Caco-2 (cell line): ENCODE results near the gene ZDHHC14. TPM values are rescaled to one million over a fixed set of nuclear protein-coding genes. Genes with fewer than 3 reads are reported as not detected.

Source experiments
- BruUV-seq: library from RNA; stranded (reverse); fragments of 400-500 nt; replicated peaks from 2 replicates; lab custom pipeline; 2021; lab: Mats Ljungman, UMichigan
- CTCF ChIA-PET: fragments of 300-600 bp; sonication (Branson Sonifier 250); formaldehyde crosslinking; loops from one replicate; lab custom pipeline; 2022; ENCODE audit warnings: antibody characterized with exemption; lab: Charles Lee
- POLR2A ChIA-PET: fragments of 300-600 bp; sonication (Branson Sonifier 250); formaldehyde crosslinking; loops from one replicate; lab custom pipeline; 2022; ENCODE audit warnings: antibody characterized with exemption; lab: Charles Lee
- DNase-seq, 2 experiments: peaks; one replicate each; pipeline versions ENCODE4 v3.0.0 to v3.0.0-alpha.2; 2020 to 2022
- H3K27me3 ChIP-seq: replicated peaks from 2 replicates; pipeline ENCODE4 v1.6.0; 2011; ENCODE audit warnings: low read length; ENCODE audit not compliant: control insufficient read depth, insufficient read depth
- H3K36me3 ChIP-seq: 2 replicates; pipeline ENCODE4 v1.5.1; 2011; ENCODE audit warnings: low read length; ENCODE audit not compliant: control insufficient read depth, insufficient read depth
- H3K4me1 ChIP-seq: fragments of 250-450 bp; sonication (Bioruptor Pico); 2 replicates; pipeline ENCODE4 v1.5.1; 2020; ENCODE audit warnings: mild to moderate bottlenecking
- H3K4me3 ChIP-seq: 2 replicates; pipeline ENCODE4 v1.5.1; 2011; ENCODE audit warnings: low read depth, mild to moderate bottlenecking, control low read depth, low read length
- H3K9me3 ChIP-seq: fragments of 250-450 bp; sonication (Bioruptor Pico); 2 replicates; pipeline ENCODE4 v1.5.1; 2020; ENCODE audit warnings: mild to moderate bottlenecking, moderate library complexity
- H3K27ac Mint-ChIP-seq: one replicate; pipeline ENCODE4 v1.8.0; 2022; ENCODE audit warnings: mixed read lengths; ENCODE audit not compliant: unreplicated experiment
- H3K27me3 Mint-ChIP-seq: one replicate; pipeline ENCODE4 v1.8.0; 2022; ENCODE audit warnings: mixed read lengths; ENCODE audit not compliant: insufficient read depth, unreplicated experiment
- H3K36me3 Mint-ChIP-seq: one replicate; pipeline ENCODE4 v1.8.0; 2022; ENCODE audit warnings: mild to moderate bottlenecking, mixed read lengths; ENCODE audit not compliant: insufficient read depth, unreplicated experiment
- H3K4me1 Mint-ChIP-seq: one replicate; pipeline ENCODE4 v1.8.0; 2022; ENCODE audit warnings: low read depth, mixed read lengths; ENCODE audit not compliant: unreplicated experiment
- H3K4me3 Mint-ChIP-seq: one replicate; pipeline ENCODE4 v1.8.0; 2022; ENCODE audit warnings: mild to moderate bottlenecking, moderate library complexity, mixed read lengths; ENCODE audit not compliant: unreplicated experiment
- H3K9me3 Mint-ChIP-seq: one replicate; pipeline ENCODE4 v1.8.0; 2022; ENCODE audit warnings: mixed read lengths; ENCODE audit not compliant: unreplicated experiment
- CTCF ChIP-seq, 2 experiments: fragments of 200-600 bp in 1 of 2; IDR thresholded peaks; 1 replicate in 1 of 2; 2 replicates in 1 of 2; pipeline versions ENCODE4 v1.5.1 to v1.8.0; 2011 to 2022; ENCODE audit warnings: antibody characterized with exemption in 1 of 2, control low read depth in 1 of 2, inconsistent platforms in 1 of 2, low read depth in 1 of 2, low read length in 1 of 2, mild to moderate bottlenecking in 1 of 2, moderate library complexity in 1 of 2; ENCODE audit not compliant: insufficient read depth in 1 of 2, severe bottlenecking in 1 of 2, unreplicated experiment in 1 of 2
- intact Hi-C: fragments of 100-400 bp; cut with micrococcal nuclease; formaldehyde crosslinking; loops from one replicate; pipeline ENCODE4 v1.10.0; 2022; ENCODE audit not compliant: unreplicated experiment
- total RNA-seq: library from RNA; stranded (reverse); gene quantifications from 2 replicates; pipeline ENCODE4 v1.2.3, GENCODE V29; 2022

The ZDHHC14 gene
- total RNA-seq, 1 experiment from 2014 or later, result 22.1 TPM

- Histone ChIP-seq H3K27me3 (no peaks in the 10 kb centered on the region), H3K36me3 (no peaks in the 10 kb centered on the region), H3K4me3 (no peak overlapping the region), H3K9me3 (no peaks in the 10 kb centered on the region), H3K4me1 (no peaks in the 10 kb centered on the region)
- intact Hi-C loops, result no loop called here
- Mint-ChIP-seq H3K36me3 (no peaks in the 10 kb centered on the region), H3K9me3 (no peaks in the 10 kb centered on the region), H3K27me3 (no peaks in the 10 kb centered on the region), H3K4me3 (no peak overlapping the region), H3K4me1 (no peaks in the 10 kb centered on the region), H3K27ac (no peak overlapping the region)
- no TSS peak for BruUV-seq
- POLR2A ChIA-PET, result no interaction called here
- CTCF ChIA-PET, result no interaction called here
- TF ChIP-seq CTCF (IDR thresholded peaks at IDR 0.05; ENCODE audit: insufficient read depth in 1 of 2, low read depth in 1 of 2, low read length in 1 of 2, severe bottlenecking in 1 of 2, unreplicated experiment in 1 of 2), result no peak
- no peak for DNase-seq
These were observed 293.1 kb downstream of the ZDHHC14 start for GRCh38 chr6:157674061-157674460.

- CTCF ChIA-PET, result no interaction called here
- POLR2A ChIA-PET, result no interaction called here
These were observed 294.8 kb downstream of the ZDHHC14 start for GRCh38 chr6:157675831-157676230.

GRCh38 chr6:157676241-157676640 is 295.3 kb downstream of the ZDHHC14 start:
- DNase-seq, result no peak
- H3K9me3 ChIP-seq, result no peaks in the 10 kb centered on the region
- Mint-ChIP-seq H3K4me1 (no peaks in the 10 kb centered on the region), H3K9me3 (no peaks in the 10 kb centered on the region), H3K36me3 (no peaks in the 10 kb centered on the region), H3K27ac (no peak overlapping the region), H3K4me3 (no peak overlapping the region), H3K27me3 (no peaks in the 10 kb centered on the region)
- ChIA-PET CTCF (no interaction called here), POLR2A (no interaction called here)
- no peak overlapping the region for H3K4me3 ChIP-seq
- no TSS peak for BruUV-seq
- H3K4me1 ChIP-seq, result no peaks in the 10 kb centered on the region
- intact Hi-C loops, result no loop called here
- no peak for TF ChIP-seq CTCF (IDR thresholded peaks at IDR 0.05; ENCODE audit: insufficient read depth in 1 of 2, low read depth in 1 of 2, low read length in 1 of 2, severe bottlenecking in 1 of 2, unreplicated experiment in 1 of 2)
- H3K27me3 ChIP-seq, result no peaks in the 10 kb centered on the region
- H3K36me3 ChIP-seq, result no peaks in the 10 kb centered on the region

More at GRCh38 chr6:157675831-157676230, 294.8 kb downstream of the ZDHHC14 start:
- H3K4me3 ChIP-seq, result no peak overlapping the region
- intact Hi-C loops, result no loop called here
- Mint-ChIP-seq H3K9me3 (no peaks in the 10 kb centered on the region), H3K27ac (no peak overlapping the region), H3K36me3 (no peaks in the 10 kb centered on the region), H3K4me3 (no peak overlapping the region), H3K4me1 (no peaks in the 10 kb centered on the region), H3K27me3 (no peaks in the 10 kb centered on the region)
- no peak for DNase-seq
- no peaks in the 10 kb centered on the region for H3K4me1 ChIP-seq
- no TSS peak for BruUV-seq
- no peak for TF ChIP-seq CTCF (IDR thresholded peaks at IDR 0.05; ENCODE audit: insufficient read depth in 1 of 2, low read depth in 1 of 2, low read length in 1 of 2, severe bottlenecking in 1 of 2, unreplicated experiment in 1 of 2)
- H3K36me3 ChIP-seq, result no peaks in the 10 kb centered on the region
- H3K27me3 ChIP-seq, result no peaks in the 10 kb centered on the region
- no peaks in the 10 kb centered on the region for H3K9me3 ChIP-seq
